ENCODE data around the gene RCHY1.

RCHY1 gene

DNA sequence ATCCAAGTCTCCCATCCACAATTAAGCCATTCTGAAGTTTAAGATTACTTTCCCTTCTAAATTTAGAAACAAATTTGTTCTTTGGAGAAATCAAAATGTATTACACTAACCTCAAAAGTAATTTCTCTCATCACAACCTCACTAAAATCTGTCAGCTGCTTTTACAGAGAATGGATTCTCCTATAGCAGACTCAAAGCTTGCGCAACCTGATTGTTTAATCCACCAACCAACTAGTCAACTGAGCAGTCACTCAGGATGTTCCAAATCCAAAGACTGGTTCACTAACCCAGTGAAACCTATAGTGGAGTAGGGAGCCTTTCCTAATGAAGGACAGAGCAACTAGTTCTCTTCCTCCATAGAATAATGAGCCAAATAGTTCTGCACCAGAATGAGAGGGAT, 44.3 kb downstream of the RCHY1 start:
- Histone ChIP-seq H3K27me3 (no peaks in the 10 kb centered on the region), H3K4me1 (ENCODE audit: control insufficient read depth in 1 of 2, insufficient read depth in 1 of 2, low read depth in 1 of 2, low read length in 1 of 2) (peaks cover 6 to 12% of the 10 kb centered on the region in 2 experiments), H3K36me3 (no peaks in the 10 kb centered on the region), H3K4me3 (ENCODE audit: low read depth in 1 of 2, low read length in 1 of 2) (no peak overlapping the region), H3K27ac (no peak overlapping the region), H3K9me3 (no peaks in the 10 kb centered on the region)
- TF ChIP-seq, protein P1, sequence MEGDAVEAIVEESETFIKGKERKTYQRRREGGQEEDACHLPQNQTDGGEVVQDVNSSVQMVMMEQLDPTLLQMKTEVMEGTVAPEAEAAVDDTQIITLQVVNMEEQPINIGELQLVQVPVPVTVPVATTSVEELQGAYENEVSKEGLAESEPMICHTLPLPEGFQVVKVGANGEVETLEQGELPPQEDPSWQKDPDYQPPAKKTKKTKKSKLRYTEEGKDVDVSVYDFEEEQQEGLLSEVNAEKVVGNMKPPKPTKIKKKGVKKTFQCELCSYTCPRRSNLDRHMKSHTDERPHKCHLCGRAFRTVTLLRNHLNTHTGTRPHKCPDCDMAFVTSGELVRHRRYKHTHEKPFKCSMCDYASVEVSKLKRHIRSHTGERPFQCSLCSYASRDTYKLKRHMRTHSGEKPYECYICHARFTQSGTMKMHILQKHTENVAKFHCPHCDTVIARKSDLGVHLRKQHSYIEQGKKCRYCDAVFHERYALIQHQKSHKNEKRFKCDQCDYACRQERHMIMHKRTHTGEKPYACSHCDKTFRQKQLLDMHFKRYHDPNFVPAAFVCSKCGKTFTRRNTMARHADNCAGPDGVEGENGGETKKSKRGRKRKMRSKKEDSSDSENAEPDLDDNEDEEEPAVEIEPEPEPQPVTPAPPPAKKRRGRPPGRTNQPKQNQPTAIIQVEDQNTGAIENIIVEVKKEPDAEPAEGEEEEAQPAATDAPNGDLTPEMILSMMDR (IDR thresholded peaks at IDR 0.05) = no peak

DNA sequence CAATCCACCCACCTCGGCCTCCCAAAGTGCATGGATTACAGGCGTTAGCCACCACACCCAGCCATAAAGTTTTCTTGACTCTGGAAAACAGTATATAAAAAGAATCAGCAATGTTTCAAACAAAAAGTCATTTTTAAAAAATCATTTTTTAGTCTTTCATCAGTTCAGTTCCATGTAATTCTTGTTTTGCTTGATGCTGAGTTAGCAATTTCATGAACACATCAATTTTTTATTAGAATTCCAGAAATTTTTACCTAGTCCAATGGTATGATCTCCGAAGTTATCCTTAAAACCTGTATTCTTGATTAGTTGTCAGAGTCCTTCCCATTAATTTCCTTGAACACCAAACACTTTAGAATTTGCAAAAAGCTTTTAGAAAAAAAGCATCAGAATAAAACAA, 56.8 kb downstream of the RCHY1 start:
- TF ChIP-seq, protein P1 (IDR thresholded peaks at IDR 0.05) = no peak

DNA sequence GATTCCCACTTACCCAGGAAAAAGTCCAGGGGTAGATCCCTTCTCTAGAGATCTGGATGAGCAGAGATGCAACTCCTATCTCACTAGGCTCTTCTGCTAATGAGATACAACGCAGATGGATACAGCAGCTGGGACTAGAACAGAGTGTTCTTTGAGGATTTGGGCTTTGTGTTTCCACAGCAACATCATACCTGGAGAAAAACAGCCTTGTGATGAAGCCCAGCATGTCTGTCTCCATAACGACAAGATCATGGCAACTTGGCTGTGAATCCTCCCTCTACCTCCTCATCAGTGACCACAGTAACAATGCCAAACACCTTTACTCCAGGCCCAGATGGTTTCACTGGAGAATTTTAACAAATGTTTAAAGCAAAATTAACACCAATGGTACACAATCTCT, 80.1 kb downstream of the RCHY1 start:
- TF ChIP-seq, protein P1 (IDR thresholded peaks at IDR 0.05) = no peak
- Histone ChIP-seq H3K4me3 (ENCODE audit: low read depth in 1 of 2, low read length in 1 of 2) (no peak overlapping the region), H3K27me3 (peaks cover 15% of the 10 kb centered on the region), H3K9me3 (no peaks in the 10 kb centered on the region), H3K27ac (no peak overlapping the region), H3K4me1 (ENCODE audit: control insufficient read depth in 1 of 2, insufficient read depth in 1 of 2, low read depth in 1 of 2, low read length in 1 of 2) (no peaks in the 10 kb centered on the region), H3K36me3 (no peaks in the 10 kb centered on the region)

More for the DNA sequence above, 56.8 kb downstream of the RCHY1 start:
- Histone ChIP-seq H3K9me3 (no peaks in the 10 kb centered on the region), H3K4me1 (ENCODE audit: control insufficient read depth in 1 of 2, insufficient read depth in 1 of 2, low read depth in 1 of 2, low read length in 1 of 2) (no peaks in the 10 kb centered on the region), H3K4me3 (ENCODE audit: low read depth in 1 of 2, low read length in 1 of 2) (no peak overlapping the region), H3K27ac (no peak overlapping the region), H3K36me3 (no peaks in the 10 kb centered on the region), H3K27me3 (peaks cover 4% of the 10 kb centered on the region)

DNA sequence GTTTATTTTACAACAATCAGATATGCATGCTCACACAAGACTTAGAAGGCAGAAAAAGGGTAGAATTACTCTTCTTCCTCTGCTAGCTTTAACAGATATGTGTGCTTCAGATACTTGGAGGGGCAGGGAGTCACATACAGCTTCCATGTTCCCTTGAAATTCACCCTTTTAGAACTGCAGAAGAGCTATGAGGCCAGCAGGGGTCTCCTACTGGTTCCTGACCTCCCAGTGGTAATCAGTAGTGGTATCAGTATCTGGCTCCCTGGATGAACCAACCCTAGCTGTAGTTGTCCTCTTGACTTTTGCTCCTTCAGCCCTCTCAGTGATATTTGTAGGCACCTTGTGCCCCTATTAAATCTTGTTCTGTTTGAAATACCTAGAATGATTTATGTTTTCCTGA, 81.5 kb downstream of the RCHY1 start:
- H3K27ac ChIP-seq = no peak overlapping the region
- TF ChIP-seq, protein P1 (IDR thresholded peaks at IDR 0.05) = no peak
- H3K27me3 ChIP-seq = peaks cover 15% of the 10 kb centered on the region
- no peaks in the 10 kb centered on the region for H3K36me3 ChIP-seq
- H3K4me1 ChIP-seq (ENCODE audit: control insufficient read depth in 1 of 2, insufficient read depth in 1 of 2, low read depth in 1 of 2, low read length in 1 of 2) = no peaks in the 10 kb centered on the region
- H3K9me3 ChIP-seq = no peaks in the 10 kb centered on the region
- no peak overlapping the region for H3K4me3 ChIP-seq (ENCODE audit: low read depth in 1 of 2, low read length in 1 of 2)

DNA sequence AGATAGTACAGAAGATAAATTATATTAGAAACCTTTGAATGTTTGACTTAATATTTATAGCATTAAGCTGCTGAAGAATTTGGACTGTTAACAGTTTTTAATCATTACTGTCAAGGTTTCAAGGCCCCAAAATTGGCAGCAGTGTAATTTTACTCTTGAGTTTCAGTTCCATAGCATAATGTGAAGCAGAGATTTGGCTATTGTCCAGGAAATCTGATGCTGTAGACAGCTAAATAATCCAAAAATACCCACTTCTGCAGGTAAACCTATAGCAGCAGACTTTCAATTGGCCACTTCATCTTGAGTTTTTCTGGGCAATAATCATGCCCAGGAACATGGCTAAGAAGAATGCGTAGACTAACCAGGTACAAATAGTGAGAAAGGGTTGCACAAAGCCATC, 85.0 kb downstream of the RCHY1 start:
- H3K27ac ChIP-seq = no peak overlapping the region
- no peaks in the 10 kb centered on the region for H3K4me1 ChIP-seq (ENCODE audit: control insufficient read depth in 1 of 2, insufficient read depth in 1 of 2, low read depth in 1 of 2, low read length in 1 of 2)
- H3K36me3 ChIP-seq = no peaks in the 10 kb centered on the region
- TF ChIP-seq, protein P1 (IDR thresholded peaks at IDR 0.05) = no peak
- no peaks in the 10 kb centered on the region for H3K9me3 ChIP-seq
- H3K4me3 ChIP-seq (ENCODE audit: low read depth in 1 of 2, low read length in 1 of 2) = no peak overlapping the region
- peaks cover 15% of the 10 kb centered on the region for H3K27me3 ChIP-seq
